Karpas-422 (cell line): ENCODE results near the gene MAP3K7CL. TPM values are rescaled to one million over a fixed set of nuclear protein-coding genes. Genes with fewer than 3 reads are reported as not detected.

Source experiments
- DNase-seq: peaks from one replicate; pipeline ENCODE4 v3.0.0-alpha.2; 2015
- H2AFZ ChIP-seq: fragments of 200-600 bp; sonication (generic); 2 replicates; pipeline ENCODE4 v1.6.1; 2014; ENCODE audit warnings: antibody characterized with exemption, low read length, mixed read lengths
- H3K27ac ChIP-seq: fragments of 200-600 bp; sonication (generic); 2 replicates; pipeline ENCODE4 v1.5.1; 2014; ENCODE audit warnings: mild to moderate bottlenecking, low read length, moderate library complexity
- H3K27me3 ChIP-seq: fragments of 200-600 bp; sonication (generic); 2 replicates; pipeline ENCODE4 v1.6.1; 2014; ENCODE audit warnings: low read length, mixed read lengths
- H3K36me3 ChIP-seq: fragments of 200-600 bp; sonication (generic); 2 replicates; pipeline ENCODE4 v1.6.1; 2014; ENCODE audit warnings: low read length, mixed read lengths; ENCODE audit not compliant: insufficient read depth
- H3K4me1 ChIP-seq: fragments of 200-600 bp; sonication (generic); 2 replicates; pipeline ENCODE4 v1.6.1; 2014; ENCODE audit warnings: mild to moderate bottlenecking, low read length, mixed read lengths
- H3K4me2 ChIP-seq: fragments of 200-600 bp; sonication (generic); 2 replicates; pipeline ENCODE4 v1.6.1; 2014; ENCODE audit warnings: low read length, low read depth, mild to moderate bottlenecking; ENCODE audit not compliant: poor library complexity, severe bottlenecking
- H3K4me3 ChIP-seq: fragments of 200-600 bp; sonication (generic); 2 replicates; pipeline ENCODE4 v1.5.1; 2014; ENCODE audit warnings: mild to moderate bottlenecking, antibody characterized with exemption, low read length, mixed read lengths
- H3K79me2 ChIP-seq: fragments of 200-600 bp; sonication (generic); 2 replicates; pipeline ENCODE4 v1.6.1; 2014; ENCODE audit warnings: mild to moderate bottlenecking, low read length, mixed read lengths
- H3K9ac ChIP-seq: fragments of 200-600 bp; sonication (generic); 2 replicates; pipeline ENCODE4 v1.6.0; 2014; ENCODE audit warnings: low read length
- H3K9me2 ChIP-seq: fragments of 200-600 bp; sonication (generic), shearing (Covaris generic); replicated peaks from 2 replicates; pipeline ENCODE4 v1.6.0; 2014; ENCODE audit warnings: mild to moderate bottlenecking, low read length, moderate library complexity; ENCODE audit not compliant: insufficient read depth
- H3K9me3 ChIP-seq: fragments of 300-700, 200-600 bp; sonication (generic); 2 replicates; pipeline ENCODE4 v1.6.1; 2014; ENCODE audit warnings: low read length, mixed read lengths
- H4K20me1 ChIP-seq: fragments of 200-600 bp; sonication (generic); 2 replicates; pipeline ENCODE4 v1.6.1; 2014; ENCODE audit warnings: mild to moderate bottlenecking, antibody characterized with exemption, low read length, low read depth; ENCODE audit not compliant: insufficient read depth
- small RNA-seq: library from RNA; depleted of rRNA; stranded (forward); fragments of <200 nt; gene quantifications from one replicate; pipeline ENCODE3, GENCODE V24; 2014
- total RNA-seq: library from RNA; depleted of rRNA; stranded (reverse); fragments of >200 nt; shearing (Covaris generic); gene quantifications from 2 replicates; pipeline ENCODE4 v1.2.3, GENCODE V29; 2014; ENCODE audit warnings: low replicate concordance; rRNA removed

Gene MAP3K7CL
- total RNA-seq, 1 experiment from 2014 or later = 38.3 TPM

DNA sequence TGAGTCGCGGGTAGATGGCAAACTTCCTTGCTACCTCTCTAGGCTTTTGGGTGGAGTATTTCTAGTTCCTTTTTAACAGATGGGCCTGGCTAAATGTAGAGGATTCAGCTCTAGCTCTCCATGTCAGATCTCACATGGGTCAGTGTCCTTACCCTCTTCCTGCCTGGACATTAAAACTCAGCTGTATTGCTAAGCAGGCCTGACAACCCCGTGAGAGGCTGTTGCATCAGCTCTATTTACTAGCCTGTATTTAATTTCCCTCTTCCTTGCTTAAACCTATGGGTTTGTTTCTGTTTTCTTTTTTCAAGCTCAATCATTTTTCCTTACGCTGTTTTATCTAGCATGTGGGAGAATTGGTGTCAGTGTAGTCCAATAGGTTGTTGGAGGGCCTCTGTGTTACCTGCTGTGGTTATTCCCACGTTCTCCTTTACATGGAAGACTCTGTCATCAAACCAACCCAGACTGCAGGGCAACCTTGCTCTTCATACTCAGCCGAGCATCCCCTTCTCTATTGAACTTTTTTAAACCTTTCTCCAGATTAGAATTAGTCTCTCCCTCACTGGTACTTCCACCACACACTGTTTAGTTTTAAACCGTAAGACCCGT is 88.8 kb downstream of the MAP3K7CL start:
- H3K9me2 ChIP-seq = no peaks in the 10 kb centered on the region
- no peaks in the 10 kb centered on the region for H3K36me3 ChIP-seq
- H3K9me3 ChIP-seq = no peaks in the 10 kb centered on the region
- H3K4me1 ChIP-seq = no peaks in the 10 kb centered on the region
- no peak overlapping the region for H2AFZ ChIP-seq
- no peak overlapping the region for H3K4me3 ChIP-seq
- no peaks in the 10 kb centered on the region for H3K27me3 ChIP-seq
- H3K9ac ChIP-seq = no peak overlapping the region
- no peak overlapping the region for H3K27ac ChIP-seq
- no peak overlapping the region for H3K4me2 ChIP-seq
- H4K20me1 ChIP-seq = no peaks in the 10 kb centered on the region
- DNase-seq = no peak
- no peaks in the 10 kb centered on the region for H3K79me2 ChIP-seq

- H3K4me1 ChIP-seq = no peaks in the 10 kb centered on the region
- no peak for DNase-seq
- H2AFZ ChIP-seq = no peak overlapping the region
- no peaks in the 10 kb centered on the region for H3K9me2 ChIP-seq
- H3K9me3 ChIP-seq = no peaks in the 10 kb centered on the region
- no peak overlapping the region for H3K27ac ChIP-seq
- no peak overlapping the region for H3K4me2 ChIP-seq
- no peaks in the 10 kb centered on the region for H3K27me3 ChIP-seq
- no peak overlapping the region for H3K9ac ChIP-seq
- no peak overlapping the region for H3K4me3 ChIP-seq
- H3K36me3 ChIP-seq = no peaks in the 10 kb centered on the region
- no peaks in the 10 kb centered on the region for H4K20me1 ChIP-seq
- no peaks in the 10 kb centered on the region for H3K79me2 ChIP-seq
These were observed 90.9 kb downstream of the MAP3K7CL start for GRCh38 chr21:29221253-29221744.

DNA sequence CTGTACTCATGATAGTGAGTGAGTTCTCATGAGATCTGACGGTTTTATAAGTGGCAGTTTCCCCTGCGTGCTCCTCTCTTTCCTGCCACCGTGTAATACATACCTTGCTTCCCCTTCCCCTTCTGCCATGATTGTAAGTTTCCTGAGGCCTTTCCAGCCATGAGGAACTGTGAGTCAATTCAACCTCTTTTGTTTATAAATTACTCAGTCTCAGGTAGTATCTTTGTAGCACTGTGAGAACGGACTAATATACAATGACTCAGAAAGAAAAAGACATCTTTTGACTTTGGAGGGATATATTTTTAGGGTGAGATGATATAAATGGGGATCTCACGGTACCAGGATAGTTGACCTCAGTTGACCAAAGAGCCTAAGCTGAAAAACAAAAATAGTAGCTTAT is 93.6 kb downstream of the MAP3K7CL start:
- Histone ChIP-seq H4K20me1 (no peaks in the 10 kb centered on the region), H3K9me3 (no peaks in the 10 kb centered on the region), H3K4me1 (peaks cover 3% of the 10 kb centered on the region; the same call in 1 of the 2 replicates), H3K9ac (no peak overlapping the region), H3K36me3 (no peaks in the 10 kb centered on the region), H3K79me2 (no peaks in the 10 kb centered on the region), H3K4me2 (no peak overlapping the region), H3K27ac (no peak overlapping the region), H3K4me3 (no peak overlapping the region), H3K27me3 (no peaks in the 10 kb centered on the region), H2AFZ (no peak overlapping the region), H3K9me2 (no peaks in the 10 kb centered on the region)
- DNase-seq = no peak

Small RNA genes within 50 kb of the gene (small RNA-seq; reads per million reads assigned to genes)
- gene RF00012 (not detected), gene RF00019 (not detected)

Other genes with a start within 250 kb of the MAP3K7CL start
- gene LTN1, start 137.8 kb upstream of the MAP3K7CL start, total RNA-seq = 13.3 and 48.9 TPM in 2 replicates
- gene RWDD2B, start 111.3 kb upstream of the MAP3K7CL start, total RNA-seq = 18.9 and 28.6 TPM in 2 replicates
- gene USP16, start 106.0 kb upstream of the MAP3K7CL start, total RNA-seq = 16.2 and 27.3 TPM in 2 replicates
- 242 and 276 TPM in 2 replicates for gene CCT8, start 57.0 kb upstream of the MAP3K7CL start, total RNA-seq
- gene BACH1, start 168.3 kb downstream of the MAP3K7CL start, total RNA-seq = 30.7 and 42.0 TPM in 2 replicates